Epithelial cell of proximal tubule (primary cell): ENCODE results near the gene RASGEF1C. TPM values are rescaled to one million over a fixed set of nuclear protein-coding genes. Genes with fewer than 3 reads are reported as not detected.
A peak's percentile ranks its signal among the peaks of the same experiment; 100 is the strongest.

Source experiments
- DNase-seq: peaks from one replicate; pipeline ENCODE4 v3.0.0-alpha.2; 2011; ENCODE audit warnings: low read depth
- H3K4me3 ChIP-seq: 2 replicates; pipeline ENCODE4 v1.5.1; 2011; ENCODE audit warnings: low read depth, mild to moderate bottlenecking, low read length
- CTCF ChIP-seq: conservative IDR thresholded peaks from 2 replicates; pipeline ENCODE4 v1.5.1; 2012; ENCODE audit warnings: low read depth, mild to moderate bottlenecking, low read length
- total RNA-seq: library from RNA; depleted of rRNA; stranded (reverse); fragments of >200 nt; gene quantifications from 2 replicates; pipeline ENCODE4 v1.2.3, GENCODE V29; 2015

Gene RASGEF1C
- total RNA-seq, 1 donor from 2014 or later: not detected

GRCh38 chr5:180169248-180170105, 39.5 kb downstream of the RASGEF1C start:
- no peak overlapping the region for H3K4me3 ChIP-seq
- no peak for DNase-seq
- no peak for TF ChIP-seq CTCF

DNA sequence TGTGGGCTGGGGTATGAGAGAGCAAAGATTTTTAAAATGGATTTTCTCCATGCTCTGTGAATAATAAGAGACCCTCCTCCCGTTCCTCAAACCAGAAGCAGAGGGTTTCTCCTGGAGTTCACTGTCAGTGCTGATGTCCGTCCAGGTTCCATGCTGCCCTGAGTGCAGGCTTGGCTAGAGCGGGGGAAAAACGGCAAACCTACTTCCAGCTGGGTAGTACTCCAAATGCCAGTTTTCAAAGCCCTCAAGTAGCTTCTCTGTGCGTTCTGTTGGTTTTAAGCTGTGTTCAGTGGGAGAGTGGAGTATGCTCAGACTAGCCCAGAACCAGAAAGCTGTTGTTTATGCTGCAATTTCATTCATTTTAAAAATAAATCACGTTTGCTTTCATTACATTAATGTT, 40.3 kb downstream of the RASGEF1C start:
- no peak for TF ChIP-seq CTCF
- no peak for DNase-seq
- no peak overlapping the region for H3K4me3 ChIP-seq

DNA sequence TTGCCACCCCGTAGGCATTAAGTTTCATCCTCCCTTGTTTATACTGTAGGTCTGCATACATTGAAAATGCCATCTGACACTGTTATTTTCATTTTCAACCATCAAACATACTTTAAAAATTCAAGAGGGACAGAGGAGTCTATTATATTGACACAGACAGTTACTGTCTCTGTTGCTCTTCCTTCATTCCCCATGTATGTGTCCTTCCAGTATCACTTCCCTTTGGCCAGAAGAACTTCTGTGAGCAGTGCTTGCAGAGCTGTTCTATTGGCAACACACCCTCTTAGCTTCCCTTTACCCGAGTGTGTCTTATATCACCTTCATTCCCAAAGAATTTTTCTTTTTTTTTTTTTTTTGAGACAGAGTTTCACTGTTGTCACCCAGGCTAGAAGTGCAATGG, 42.8 kb downstream of the RASGEF1C start:
- H3K4me3 ChIP-seq: no peak overlapping the region
- no peak for TF ChIP-seq CTCF
- no peak for DNase-seq

DNA sequence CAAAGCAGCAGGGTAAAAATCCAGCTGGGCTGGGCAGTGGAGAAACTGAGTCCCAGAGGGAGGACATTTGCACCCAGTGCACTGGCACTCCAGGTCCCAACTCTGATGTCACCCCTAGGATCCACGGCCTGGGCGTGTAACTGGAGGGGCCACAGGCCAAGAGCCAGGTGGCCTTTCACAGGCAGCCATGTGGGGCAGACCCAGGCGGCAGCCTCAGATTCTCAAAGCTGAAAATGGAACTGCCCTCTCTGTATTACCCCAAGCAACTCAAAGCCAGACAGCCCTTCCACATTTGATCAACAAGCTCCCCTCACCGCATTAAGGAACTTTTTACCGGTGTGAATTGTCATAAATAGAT, 46.7 kb downstream of the RASGEF1C start:
- no peak for TF ChIP-seq CTCF
- no peak for DNase-seq
- no peak overlapping the region for H3K4me3 ChIP-seq

GRCh38 chr5:180161420-180162303, 47.3 kb downstream of the RASGEF1C start:
- DNase-seq: no peak
- H3K4me3 ChIP-seq: no peak overlapping the region
- peak; percentile 33 for TF ChIP-seq CTCF

DNA sequence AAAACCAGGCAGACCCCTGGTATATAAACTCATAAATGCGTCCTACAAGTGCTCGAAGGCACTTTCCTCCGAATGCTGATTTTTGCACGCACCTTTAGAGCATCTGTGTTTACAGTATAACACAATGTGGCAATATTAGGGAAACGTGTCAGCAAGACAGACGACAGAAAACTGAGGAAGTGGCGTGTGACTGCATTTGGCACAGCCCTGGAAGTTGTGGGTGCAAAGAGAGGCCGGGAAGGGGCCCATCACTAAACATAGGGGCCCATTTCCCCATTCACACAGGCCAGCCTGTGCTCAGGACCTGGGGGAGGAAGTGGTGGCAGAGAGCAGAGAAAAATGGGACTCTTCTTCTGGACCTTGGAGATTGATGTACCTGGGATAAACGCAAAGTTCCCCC, 48.2 kb downstream of the RASGEF1C start:
- DNase-seq: no peak
- no peak overlapping the region for H3K4me3 ChIP-seq
- no peak for TF ChIP-seq CTCF
